Suprapubic skin (tissue), 4 donors: ENCODE data around the gene CCDC127. TPM values are rescaled to one million over a fixed set of nuclear protein-coding genes. Genes with fewer than 3 reads are reported as not detected.
A peak's percentile ranks its signal among the peaks of the same experiment; 100 is the strongest.

Experiments
- DNase-seq, 2 donors: peaks; one replicate each; pipeline ENCODE4 v3.0.0-alpha.2; 2019; ENCODE audit warnings: low spot score in 2 of 2
- H3K27ac ChIP-seq: fragments of 200-600 bp; sonication (generic); one replicate; pipeline ENCODE4 v1.5.1; 2019
- H3K27me3 ChIP-seq: fragments of 200-600 bp; sonication (generic); one replicate; pipeline ENCODE4 v1.5.1; 2019
- H3K36me3 ChIP-seq: fragments of 200-600 bp; sonication (generic); one replicate; pipeline ENCODE4 v1.5.1; 2019
- H3K4me1 ChIP-seq: fragments of 200-600 bp; sonication (generic); one replicate; pipeline ENCODE4 v1.5.1; 2019
- H3K4me3 ChIP-seq: fragments of 200-600 bp; sonication (generic); one replicate; pipeline ENCODE4 v1.5.1; 2019; ENCODE audit warnings: mild to moderate bottlenecking
- H3K9me3 ChIP-seq: fragments of 200-600 bp; sonication (generic); one replicate; pipeline ENCODE4 v1.5.1; 2019
- CTCF ChIP-seq, 2 donors: fragments of 200-600 bp in 1 of 2; fragments of 450-650 bp in 1 of 2; sonication (generic) in 1 of 2; IDR thresholded peaks; one replicate each; pipeline ENCODE4 v1.5.1; 2016 to 2019; ENCODE audit warnings: antibody characterized with exemption in 2 of 2, mild to moderate bottlenecking in 1 of 2, moderate library complexity in 1 of 2
- EP300 ChIP-seq: sonication (generic); formaldehyde crosslinking; IDR thresholded peaks from one replicate; pipeline ENCODE4 v1.6.1; 2017; ENCODE audit warnings: antibody characterized with exemption
- POLR2A ChIP-seq, 2 donors: fragments of 450-650 bp; IDR thresholded peaks; one replicate each; pipeline ENCODE4 v1.6.1; 2017; ENCODE audit warnings: antibody characterized with exemption in 2 of 2, mild to moderate bottlenecking in 2 of 2, moderate library complexity in 2 of 2
- POLR2AphosphoS5 ChIP-seq, 3 donors: sonication (generic); formaldehyde crosslinking; IDR thresholded peaks; one replicate each; pipeline ENCODE4 v1.6.1; 2017; ENCODE audit warnings: antibody characterized with exemption in 3 of 3
- WGBS: methylation state at CpG from one replicate; pipeline ENCODE4 v1.1.5; 2018; 5-methylcytosine and 5-hydroxymethylcytosine counted together
- total RNA-seq, 4 donors: library from RNA; depleted of rRNA; stranded (reverse); fragments of >200 nt; gene quantifications; one replicate each; pipeline ENCODE4 v1.1.0, GENCODE V29; 2016

Gene CCDC127
- total RNA-seq, 4 donors from 2014 or later, result 3.1 to 11.7 (median 5.1) TPM

DNA sequence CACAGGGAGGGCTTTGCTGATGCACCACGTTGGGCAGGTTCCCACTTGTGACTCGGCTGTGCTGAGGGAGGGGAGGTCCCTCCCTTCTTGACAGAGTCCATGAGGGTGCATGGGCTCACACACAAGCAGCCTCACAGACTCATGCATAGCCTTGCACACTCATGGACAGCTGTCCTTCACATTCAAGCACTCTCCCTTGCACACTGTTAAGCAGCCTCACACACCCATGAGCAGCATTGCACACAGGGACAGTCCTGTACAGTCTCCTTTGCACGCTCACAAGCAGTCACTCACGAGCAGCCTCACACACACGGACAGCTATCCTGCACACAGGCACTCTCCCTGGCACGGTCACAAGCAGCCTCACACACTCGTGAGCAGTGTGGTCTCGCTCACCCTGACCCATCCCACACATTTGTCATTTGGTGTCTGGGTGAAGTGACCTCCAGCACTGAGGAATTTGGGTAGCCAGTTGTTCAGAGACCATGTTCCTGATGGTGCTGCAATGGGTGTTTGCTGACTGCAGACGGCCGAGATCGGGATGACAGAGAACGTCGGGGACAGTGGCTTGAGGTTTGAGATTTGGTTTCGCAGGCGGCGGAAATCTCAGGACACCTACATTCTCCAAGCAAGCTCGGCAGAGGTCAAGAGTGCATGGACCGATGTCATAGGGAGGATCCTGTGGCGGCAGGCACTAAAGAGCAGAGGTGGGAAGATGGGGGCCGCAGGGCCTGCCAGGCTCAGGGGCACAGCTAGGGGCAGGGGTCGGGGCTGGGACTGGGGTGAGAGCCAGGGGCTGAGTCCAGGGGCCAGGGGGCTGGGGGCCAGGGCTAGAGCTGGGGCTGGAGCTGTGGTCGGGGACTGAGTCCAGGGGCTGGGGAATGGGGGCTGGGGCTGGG is 44.3 kb downstream of the CCDC127 start:
- no peaks in the 10 kb centered on the region for H3K36me3 ChIP-seq
- H3K9me3 ChIP-seq, result no peaks in the 10 kb centered on the region
- WGBS, result 86% methylated on average over 21 of the region's 22 CpGs
- peaks cover 19% of the 10 kb centered on the region for H3K27me3 ChIP-seq
- no peak overlapping the region for H3K27ac ChIP-seq
- H3K4me3 ChIP-seq, result no peak overlapping the region
- TF ChIP-seq POLR2AphosphoS5 (IDR thresholded peaks at IDR 0.05) (no peak), EP300 (no peak), CTCF (IDR thresholded peaks at IDR 0.05) (no peak), POLR2A (IDR thresholded peaks at IDR 0.05) (no peak)
- no peaks in the 10 kb centered on the region for H3K4me1 ChIP-seq
- peak in 1 of 2 donors; percentile 40 for DNase-seq

DNA sequence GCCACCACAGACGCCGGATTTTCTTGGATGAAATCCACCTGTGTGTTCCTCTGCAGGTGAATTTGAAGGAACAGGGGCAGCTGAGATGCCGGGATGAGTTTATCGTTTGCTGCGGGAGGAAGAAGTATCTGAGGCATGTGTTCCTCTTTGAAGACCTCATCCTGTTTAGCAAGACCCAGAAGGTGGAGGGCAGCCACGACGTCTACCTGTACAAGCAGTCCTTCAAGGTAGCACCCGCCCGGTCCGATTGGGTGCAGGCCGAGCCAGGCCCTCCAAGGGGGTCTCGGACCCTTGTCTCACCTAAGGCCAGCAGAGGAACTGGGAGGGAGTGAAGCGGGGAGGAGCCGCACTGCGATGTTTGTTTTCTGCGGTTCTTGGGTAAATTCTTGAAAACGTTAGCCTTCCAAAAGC is 45.1 kb downstream of the CCDC127 start:
- Histone ChIP-seq H3K9me3 (no peaks in the 10 kb centered on the region), H3K27me3 (peaks cover 19% of the 10 kb centered on the region), H3K36me3 (no peaks in the 10 kb centered on the region), H3K4me1 (no peaks in the 10 kb centered on the region), H3K27ac (no peak overlapping the region), H3K4me3 (no peak overlapping the region)
- TF ChIP-seq POLR2AphosphoS5 (IDR thresholded peaks at IDR 0.05) (no peak), POLR2A (IDR thresholded peaks at IDR 0.05) (no peak), EP300 (no peak), CTCF (IDR thresholded peaks at IDR 0.05) (no peak)
- 84% methylated on average over 17 of the region's 17 CpGs for WGBS
- DNase-seq, result peak; percentile 50 to 52

DNA sequence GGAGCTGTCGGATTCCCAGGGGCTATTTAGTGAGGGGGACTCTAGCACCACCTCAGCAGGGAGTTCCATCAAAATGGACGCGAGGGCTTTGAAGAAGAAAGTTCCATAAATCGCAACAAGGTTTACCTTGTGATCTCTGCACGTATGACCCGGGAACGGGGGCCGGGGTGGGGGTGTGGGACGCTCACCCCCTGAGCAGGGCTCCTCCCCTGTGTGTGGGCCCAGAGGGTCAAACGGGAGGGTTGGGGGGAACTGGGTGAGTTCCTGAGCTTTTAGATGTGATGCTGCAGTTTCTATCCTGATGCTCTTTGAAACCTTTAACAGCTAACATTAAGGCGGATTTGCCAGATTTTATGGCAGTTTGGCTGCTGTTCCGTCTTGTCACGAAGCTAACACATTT is 45.5 kb downstream of the CCDC127 start:
- TF ChIP-seq POLR2AphosphoS5 (IDR thresholded peaks at IDR 0.05) (no peak), EP300 (no peak), CTCF (IDR thresholded peaks at IDR 0.05) (no peak)
- WGBS, result 89% methylated on average over 12 of the region's 13 CpGs
- H3K27me3 ChIP-seq, result peaks cover 19% of the 10 kb centered on the region
- peak in 1 of 2 donors; percentile 38 for DNase-seq
- no peaks in the 10 kb centered on the region for H3K4me1 ChIP-seq
- no peak overlapping the region for H3K4me3 ChIP-seq
- no peaks in the 10 kb centered on the region for H3K9me3 ChIP-seq
- no peak overlapping the region for H3K27ac ChIP-seq
- no peaks in the 10 kb centered on the region for H3K36me3 ChIP-seq

DNA sequence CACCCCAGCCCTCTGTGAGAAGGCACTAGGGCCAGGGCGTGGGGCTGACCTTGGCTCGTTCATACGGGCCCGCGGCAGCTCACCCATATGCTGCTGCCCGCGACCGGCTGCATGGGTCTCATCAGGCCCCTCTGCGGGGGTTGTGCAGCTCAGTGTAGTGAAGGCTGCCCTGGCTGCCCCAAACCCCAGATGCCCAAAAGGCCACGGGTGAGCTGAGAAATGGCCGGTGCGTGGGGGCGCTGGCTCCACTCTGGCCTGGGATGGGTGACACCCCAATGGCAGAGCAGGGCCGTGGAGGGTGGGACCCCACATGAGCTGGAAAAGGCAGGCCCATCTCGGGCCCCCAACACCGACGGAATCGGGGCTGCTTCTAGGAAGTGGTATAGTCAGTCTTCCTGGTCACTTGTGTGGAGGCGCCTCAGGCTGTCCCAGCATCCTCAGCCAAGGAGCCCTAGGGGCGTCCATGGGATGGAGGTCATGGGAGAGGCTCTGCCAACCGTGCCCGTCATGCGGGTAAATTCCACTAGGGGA is 46.1 kb downstream of the CCDC127 start:
- Histone ChIP-seq H3K36me3 (no peaks in the 10 kb centered on the region), H3K27ac (no peak overlapping the region), H3K27me3 (peaks cover 19% of the 10 kb centered on the region), H3K9me3 (no peaks in the 10 kb centered on the region), H3K4me3 (no peak overlapping the region), H3K4me1 (no peaks in the 10 kb centered on the region)
- TF ChIP-seq POLR2AphosphoS5 (IDR thresholded peaks at IDR 0.05), result no peak
- TF ChIP-seq EP300, result no peak
- TF ChIP-seq CTCF (IDR thresholded peaks at IDR 0.05), result no peak
- TF ChIP-seq POLR2A (IDR thresholded peaks at IDR 0.05), result no peak
- DNase-seq, result peak in 1 of 2 donors; percentile 83
- 80% methylated on average over 1 of the region's 23 CpGs for WGBS
